Chondrocyte (in vitro differentiated cells): ENCODE measurements around the gene C10orf90. TPM values are rescaled to one million over a fixed set of nuclear protein-coding genes. Genes with fewer than 3 reads are reported as not detected.

Source experiments
- DNase-seq: peaks from one replicate; pipeline ENCODE4 v3.0.0; 2021; ENCODE audit warnings: mixed read lengths, low spot score
- H3K27ac Mint-ChIP-seq: one replicate; pipeline ENCODE4 v1.8.0; 2021; ENCODE audit warnings: mild to moderate bottlenecking, moderate library complexity, mixed read lengths; ENCODE audit not compliant: unreplicated experiment
- H3K27me3 Mint-ChIP-seq: 2 replicates; pipeline ENCODE4 v1.8.0; 2021; ENCODE audit warnings: low read depth, mixed read lengths
- H3K36me3 Mint-ChIP-seq: 2 replicates; pipeline ENCODE4 v1.8.0; 2021; ENCODE audit warnings: low read depth, mixed read lengths
- H3K4me1 Mint-ChIP-seq: 2 replicates; pipeline ENCODE4 v1.8.0; 2021; ENCODE audit warnings: low read depth, mild to moderate bottlenecking, mixed read lengths
- H3K4me3 Mint-ChIP-seq: one replicate; pipeline ENCODE4 v1.8.0; 2021; ENCODE audit warnings: mild to moderate bottlenecking, moderate library complexity, mixed read lengths; ENCODE audit not compliant: unreplicated experiment
- H3K9me3 Mint-ChIP-seq: 2 replicates; pipeline ENCODE4 v1.8.0; 2021; ENCODE audit warnings: low read depth, mixed read lengths
- total RNA-seq: library from RNA; stranded (reverse); gene quantifications from 3 replicates; pipeline ENCODE4 v1.2.1, GENCODE V29; 2021
- TF ChIP-seq, protein P1 (sequence below): fragments of 200-600 bp; sonication (generic); IDR thresholded peaks from 2 replicates; pipeline ENCODE4 v1.5.0; 2021; ENCODE audit warnings: antibody characterized with exemption, mild to moderate bottlenecking, moderate library complexity

The C10orf90 gene
- total RNA-seq, 1 donor from 2014 or later: not detected

DNA sequence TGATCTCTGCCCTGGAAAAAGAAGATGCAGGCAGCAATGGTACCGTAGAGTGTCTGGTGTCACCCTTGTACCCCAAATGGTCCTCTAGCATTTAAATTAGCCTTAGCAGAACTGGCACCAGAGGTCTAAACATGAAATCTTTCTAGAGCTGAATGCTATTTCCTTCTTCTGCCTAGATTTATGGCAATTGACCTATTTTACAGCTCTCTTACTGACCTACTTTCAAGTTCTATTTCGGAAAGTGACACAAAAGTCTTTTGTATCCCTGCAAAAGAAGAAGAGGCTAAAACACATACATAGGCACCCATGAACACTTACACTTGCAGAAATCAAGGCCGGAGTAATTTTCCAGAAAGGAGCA is 272.1 kb downstream of the C10orf90 start:
- DNase-seq: no peak
- Mint-ChIP-seq H3K36me3 (peaks cover 2% of the 10 kb centered on the region), H3K4me3 (no peak overlapping the region), H3K9me3 (peaks cover 3% of the 10 kb centered on the region), H3K27ac (peak overlapping the region; percentile 90), H3K4me1 (peaks cover 27% of the 10 kb centered on the region), H3K27me3 (no peaks in the 10 kb centered on the region)
- TF ChIP-seq, protein P1, sequence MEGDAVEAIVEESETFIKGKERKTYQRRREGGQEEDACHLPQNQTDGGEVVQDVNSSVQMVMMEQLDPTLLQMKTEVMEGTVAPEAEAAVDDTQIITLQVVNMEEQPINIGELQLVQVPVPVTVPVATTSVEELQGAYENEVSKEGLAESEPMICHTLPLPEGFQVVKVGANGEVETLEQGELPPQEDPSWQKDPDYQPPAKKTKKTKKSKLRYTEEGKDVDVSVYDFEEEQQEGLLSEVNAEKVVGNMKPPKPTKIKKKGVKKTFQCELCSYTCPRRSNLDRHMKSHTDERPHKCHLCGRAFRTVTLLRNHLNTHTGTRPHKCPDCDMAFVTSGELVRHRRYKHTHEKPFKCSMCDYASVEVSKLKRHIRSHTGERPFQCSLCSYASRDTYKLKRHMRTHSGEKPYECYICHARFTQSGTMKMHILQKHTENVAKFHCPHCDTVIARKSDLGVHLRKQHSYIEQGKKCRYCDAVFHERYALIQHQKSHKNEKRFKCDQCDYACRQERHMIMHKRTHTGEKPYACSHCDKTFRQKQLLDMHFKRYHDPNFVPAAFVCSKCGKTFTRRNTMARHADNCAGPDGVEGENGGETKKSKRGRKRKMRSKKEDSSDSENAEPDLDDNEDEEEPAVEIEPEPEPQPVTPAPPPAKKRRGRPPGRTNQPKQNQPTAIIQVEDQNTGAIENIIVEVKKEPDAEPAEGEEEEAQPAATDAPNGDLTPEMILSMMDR: no peak

DNA sequence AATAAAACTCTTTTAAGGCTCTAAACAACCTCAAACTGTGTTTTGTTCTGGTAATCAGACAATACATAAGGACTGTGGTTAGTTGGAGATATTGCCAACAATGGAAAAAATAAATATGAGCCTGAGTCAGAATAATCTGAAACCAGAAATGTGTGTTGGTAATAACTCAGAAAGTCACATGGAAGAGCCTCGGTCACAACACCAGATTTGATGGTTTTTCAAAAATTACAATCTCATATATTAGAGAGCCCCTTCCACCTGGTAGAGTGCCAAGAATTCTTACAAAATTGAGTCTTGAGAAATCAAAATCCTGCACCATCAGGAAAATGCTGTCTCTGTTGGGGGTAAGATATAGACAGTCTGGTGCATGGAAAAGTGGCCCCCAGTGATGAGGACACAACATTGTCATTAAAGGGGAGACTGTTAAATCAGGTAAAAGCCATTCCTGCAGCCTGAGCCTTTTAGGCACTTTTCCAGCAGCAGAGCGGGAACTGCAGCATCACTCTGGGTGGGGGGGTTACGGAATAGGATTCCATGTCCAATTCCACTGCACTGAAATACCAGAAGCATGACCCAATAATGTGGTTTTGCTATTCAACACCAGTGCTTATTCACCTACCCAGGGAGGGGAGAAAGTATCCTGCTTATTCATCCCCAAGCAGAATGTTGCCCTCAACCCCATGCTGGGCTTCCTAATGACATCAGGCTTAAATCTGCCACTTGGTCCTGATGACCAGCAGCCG is 272.7 kb downstream of the C10orf90 start:
- no peak overlapping the region for H3K4me3 Mint-ChIP-seq
- TF ChIP-seq, protein P1: no peak

DNA sequence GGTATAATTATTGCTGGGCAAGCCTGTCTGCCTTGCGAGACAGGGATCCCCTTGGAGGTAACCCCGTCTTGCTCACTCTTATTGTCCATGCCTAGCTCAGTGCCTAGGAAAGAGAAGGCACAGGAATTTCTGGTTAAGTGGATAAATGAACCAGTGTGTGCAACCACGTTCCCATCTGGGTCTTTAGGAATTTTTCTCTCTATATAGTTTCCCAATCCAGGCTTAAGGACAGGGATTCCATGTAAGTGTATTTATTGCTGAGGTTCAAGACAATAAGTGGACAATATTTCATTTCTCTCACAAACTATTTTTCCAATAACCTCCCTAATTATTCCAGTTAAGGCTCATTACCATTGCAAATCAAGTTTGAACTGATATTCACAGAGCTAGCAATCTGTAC is 273.3 kb downstream of the C10orf90 start:
- TF ChIP-seq, protein P1: no peak
- Mint-ChIP-seq H3K36me3 (peaks cover 2% of the 10 kb centered on the region), H3K27ac (peak overlapping the region; percentile 94), H3K4me3 (no peak overlapping the region), H3K4me1 (peaks cover 27% of the 10 kb centered on the region), H3K9me3 (peaks cover 3% of the 10 kb centered on the region), H3K27me3 (no peaks in the 10 kb centered on the region)
- no peak for DNase-seq

More for the DNA sequence above, 272.7 kb downstream of the C10orf90 start:
- Mint-ChIP-seq H3K9me3 (peaks cover 3% of the 10 kb centered on the region), H3K27me3 (no peaks in the 10 kb centered on the region), H3K36me3 (peaks cover 2% of the 10 kb centered on the region), H3K4me1 (peaks cover 27% of the 10 kb centered on the region), H3K27ac (peak overlapping the region; percentile 94)
- no peak for DNase-seq

DNA sequence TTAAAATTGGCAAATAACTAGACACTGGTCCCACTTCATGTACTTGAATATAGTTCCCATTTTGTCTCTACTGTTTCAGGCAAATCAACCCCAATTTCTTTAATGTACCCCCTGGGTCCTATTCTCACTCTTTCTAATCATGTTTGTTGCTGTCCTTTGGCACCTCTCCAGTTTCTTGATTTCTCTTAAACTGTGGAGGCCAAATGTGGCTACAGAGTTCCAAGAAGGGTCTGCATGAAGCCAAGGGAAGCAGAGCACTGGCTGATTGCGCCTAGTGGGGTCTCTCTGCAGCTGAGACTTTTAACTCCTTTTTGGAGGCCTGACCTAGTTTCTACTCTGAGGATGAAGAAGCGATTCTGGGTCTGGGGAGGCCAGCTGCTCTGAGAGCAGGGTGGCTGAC is 275.5 kb downstream of the C10orf90 start:
- Mint-ChIP-seq H3K9me3 (peaks cover 3% of the 10 kb centered on the region), H3K27ac (no peak overlapping the region)
- TF ChIP-seq, protein P1: no peak

DNA sequence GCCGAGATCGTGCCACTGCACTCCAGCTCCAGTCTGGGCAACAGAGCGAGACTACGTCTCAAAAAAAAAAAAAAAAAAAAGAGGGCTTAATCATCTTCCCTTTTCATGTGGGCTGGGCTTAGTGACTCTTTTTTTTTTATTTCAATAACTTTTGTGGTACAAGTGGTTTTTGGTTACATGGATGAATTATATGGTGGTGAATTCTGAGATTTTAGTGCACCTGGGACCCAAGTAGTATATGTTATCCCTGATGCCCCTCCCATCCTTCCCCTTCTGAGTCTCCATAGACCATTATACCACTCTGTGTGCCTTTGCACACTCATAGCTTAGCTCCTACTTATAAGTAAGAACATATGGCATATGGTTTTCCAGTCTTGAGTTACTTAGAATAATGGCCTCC is 277.4 kb downstream of the C10orf90 start:
- TF ChIP-seq, protein P1: no peak
- no peaks in the 10 kb centered on the region for H3K27me3 Mint-ChIP-seq
- H3K36me3 Mint-ChIP-seq: peaks cover 2% of the 10 kb centered on the region
- peaks cover 32% of the 10 kb centered on the region for H3K4me1 Mint-ChIP-seq
- DNase-seq: no peak
- H3K4me3 Mint-ChIP-seq: no peak overlapping the region
- H3K9me3 Mint-ChIP-seq: peaks cover 3% of the 10 kb centered on the region
- H3K27ac Mint-ChIP-seq: no peak overlapping the region

More for the DNA sequence above, 275.5 kb downstream of the C10orf90 start:
- H3K4me3 Mint-ChIP-seq: no peak overlapping the region
- H3K36me3 Mint-ChIP-seq: peaks cover 2% of the 10 kb centered on the region
- no peak for DNase-seq
- H3K27me3 Mint-ChIP-seq: no peaks in the 10 kb centered on the region
- H3K4me1 Mint-ChIP-seq: peaks cover 43% of the 10 kb centered on the region
